OCI-LY1 (cell line): Measurements from ENCODE around the gene TMEM175.

Source experiments
- EZH2 ChIP-seq: fragments of 200-600 bp; sonication (generic), shearing (Covaris generic); IDR thresholded peaks from 2 replicates; pipeline ENCODE4 v1.8.0; 2017; ENCODE audit warnings: borderline replicate concordance, mixed run types, mild to moderate bottlenecking, antibody characterized with exemption, low read length, moderate library complexity, mixed read lengths
- TF ChIP-seq, protein P1 (sequence below): fragments of 200-600 bp; sonication (generic), shearing (Covaris generic); IDR thresholded peaks from 2 replicates; pipeline ENCODE4 v1.5.1; 2017; ENCODE audit warnings: mild to moderate bottlenecking, antibody characterized with exemption, low read length, moderate library complexity, mixed read lengths

DNA sequence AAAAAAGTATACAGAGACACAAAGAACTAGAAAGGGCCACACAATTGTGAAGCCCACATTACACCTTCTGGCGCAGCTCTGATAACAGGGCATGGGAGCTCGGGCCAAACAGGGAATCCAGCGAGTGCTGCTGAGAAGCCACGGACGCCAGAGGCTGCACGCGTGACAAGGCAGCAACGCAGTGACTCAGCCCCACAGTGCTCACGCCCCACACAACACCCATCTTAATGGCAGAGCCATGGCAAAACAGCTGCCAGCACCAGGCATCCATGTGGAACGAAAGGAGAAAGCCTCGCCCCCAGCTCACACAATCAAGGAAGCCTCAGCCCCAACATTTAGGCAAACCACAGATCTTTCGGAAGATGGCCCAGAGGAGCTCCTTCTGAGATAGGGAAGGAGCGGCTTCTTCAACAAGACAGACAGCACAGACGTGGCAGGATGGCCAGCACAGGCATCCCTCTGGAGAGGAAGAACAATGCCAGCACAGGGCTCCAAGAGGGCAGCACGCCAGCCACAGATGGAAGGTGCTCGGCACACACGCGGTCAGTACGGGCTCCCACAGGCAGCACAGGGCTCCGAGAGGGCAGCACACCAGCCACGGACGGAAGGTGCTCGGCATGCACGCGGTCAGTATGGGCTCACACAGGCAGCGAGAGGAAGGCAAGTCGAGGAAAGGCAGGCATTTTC is 33.2 kb upstream of the TMEM175 start:
- TF ChIP-seq, protein P1, sequence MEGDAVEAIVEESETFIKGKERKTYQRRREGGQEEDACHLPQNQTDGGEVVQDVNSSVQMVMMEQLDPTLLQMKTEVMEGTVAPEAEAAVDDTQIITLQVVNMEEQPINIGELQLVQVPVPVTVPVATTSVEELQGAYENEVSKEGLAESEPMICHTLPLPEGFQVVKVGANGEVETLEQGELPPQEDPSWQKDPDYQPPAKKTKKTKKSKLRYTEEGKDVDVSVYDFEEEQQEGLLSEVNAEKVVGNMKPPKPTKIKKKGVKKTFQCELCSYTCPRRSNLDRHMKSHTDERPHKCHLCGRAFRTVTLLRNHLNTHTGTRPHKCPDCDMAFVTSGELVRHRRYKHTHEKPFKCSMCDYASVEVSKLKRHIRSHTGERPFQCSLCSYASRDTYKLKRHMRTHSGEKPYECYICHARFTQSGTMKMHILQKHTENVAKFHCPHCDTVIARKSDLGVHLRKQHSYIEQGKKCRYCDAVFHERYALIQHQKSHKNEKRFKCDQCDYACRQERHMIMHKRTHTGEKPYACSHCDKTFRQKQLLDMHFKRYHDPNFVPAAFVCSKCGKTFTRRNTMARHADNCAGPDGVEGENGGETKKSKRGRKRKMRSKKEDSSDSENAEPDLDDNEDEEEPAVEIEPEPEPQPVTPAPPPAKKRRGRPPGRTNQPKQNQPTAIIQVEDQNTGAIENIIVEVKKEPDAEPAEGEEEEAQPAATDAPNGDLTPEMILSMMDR, result no peak
- TF ChIP-seq EZH2, result no peak
